Endothelial cell of umbilical vein (primary cell): ENCODE measurements around the gene MCM9. TPM values are rescaled to one million over a fixed set of nuclear protein-coding genes. Genes with fewer than 3 reads are reported as not detected.

Source experiments
- BruUV-seq: library from RNA; stranded (reverse); fragments of 400-500 nt; replicated peaks from 2 replicates; lab custom pipeline; 2021; lab: Mats Ljungman, UMichigan
- CTCF ChIA-PET: fragments of 300-600, 350-600 bp; sonication (Branson Sonifier 250); formaldehyde crosslinking; loops from one replicate; lab custom pipeline; 2021; ENCODE audit warnings: antibody characterized with exemption, inconsistent platforms; lab: Charles Lee
- POLR2A ChIA-PET: fragments of 300-600, 350-600 bp; sonication (Branson Sonifier 250); formaldehyde crosslinking; loops from one replicate; lab custom pipeline; 2021; ENCODE audit warnings: antibody characterized with exemption, inconsistent platforms; lab: Charles Lee
- DNase-seq: peaks from one replicate; pipeline ENCODE4 v3.0.0-alpha.2; 2011; ENCODE audit warnings: low read depth, low spot score
- FAIRE-seq: peaks from 2 replicates; lab custom pipeline; 2011; peaks lifted over from hg19 to GRCh38; lab: Jason Lieb, UNC
- H2AFZ ChIP-seq: 2 replicates; pipeline ENCODE4 v1.6.0; 2012; ENCODE audit warnings: low read depth, low read length, control low read depth, inconsistent platforms
- H3K27ac ChIP-seq: 2 replicates; pipeline ENCODE4 v1.5.1; 2011; ENCODE audit warnings: low read depth, mild to moderate bottlenecking, control low read depth, low read length, moderate library complexity; ENCODE audit not compliant: insufficient read depth
- H3K27me3 ChIP-seq, 2 experiments: 2 replicates each; pipeline versions ENCODE4 v1.6.0 to v1.6.1; 2011; ENCODE audit warnings: low read length in 2 of 2, mixed read lengths in 1 of 2; ENCODE audit not compliant: control insufficient read depth in 2 of 2, insufficient read depth in 2 of 2
- H3K36me3 ChIP-seq, 2 experiments: 2 replicates in 1 of 2; 3 replicates in 1 of 2; pipeline ENCODE4 v1.5.1; 2011; ENCODE audit warnings: low read length in 2 of 2, mild to moderate bottlenecking in 1 of 2, moderate library complexity in 1 of 2; ENCODE audit not compliant: control insufficient read depth in 2 of 2, insufficient read depth in 2 of 2; ENCODE audit errors: extremely low read depth in 1 of 2
- H3K4me1 ChIP-seq: 3 replicates; pipeline ENCODE4 v1.5.1; 2011; ENCODE audit warnings: mild to moderate bottlenecking, low read length; ENCODE audit not compliant: control insufficient read depth, insufficient read depth; ENCODE audit errors: extremely low read depth
- H3K4me2 ChIP-seq: 2 replicates; pipeline ENCODE4 v1.6.1; 2011; ENCODE audit warnings: low read length, control low read depth, mixed read lengths; ENCODE audit not compliant: insufficient read depth
- H3K4me3 ChIP-seq, 3 experiments: fragments of 200-600 bp in 1 of 3; sonication (generic), shearing (Covaris generic) in 1 of 3; replicated peaks in 1 of 3; 2 replicates each; pipeline ENCODE4 v1.5.1; 2011 to 2016; ENCODE audit warnings: control low read depth in 3 of 3, low read length in 3 of 3, mild to moderate bottlenecking in 2 of 3, inconsistent platforms in 1 of 3, low read depth in 1 of 3, moderate library complexity in 1 of 3; ENCODE audit not compliant: insufficient read depth in 1 of 3
- H3K79me2 ChIP-seq: 2 replicates; pipeline ENCODE4 v1.6.0; 2012; ENCODE audit warnings: low read length, inconsistent platforms; ENCODE audit not compliant: control insufficient read depth, insufficient read depth
- H3K9ac ChIP-seq: replicated peaks from 2 replicates; pipeline ENCODE3; 2011; ENCODE audit warnings: low read length, control low read depth; ENCODE audit not compliant: insufficient read depth; ENCODE audit errors: extremely low read depth
- H3K9me1 ChIP-seq: replicated peaks from 3 replicates; pipeline ENCODE4 v1.6.0; 2011; ENCODE audit warnings: mild to moderate bottlenecking, low read length; ENCODE audit not compliant: control insufficient read depth, insufficient read depth; ENCODE audit errors: extremely low read depth
- H3K9me3 ChIP-seq: replicated peaks from 2 replicates; pipeline ENCODE4 v1.5.1; 2012; ENCODE audit warnings: low read length, inconsistent platforms; ENCODE audit not compliant: control insufficient read depth, insufficient read depth
- H4K20me1 ChIP-seq: replicated peaks from 2 replicates; pipeline ENCODE3; 2011; ENCODE audit warnings: mild to moderate bottlenecking, low read length; ENCODE audit not compliant: control insufficient read depth, insufficient read depth; ENCODE audit errors: extremely low read depth
- EZH2 ChIP-seq: IDR thresholded peaks from 2 replicates; pipeline ENCODE4 v1.6.1; 2012; ENCODE audit warnings: borderline replicate concordance, low read depth, mild to moderate bottlenecking, moderate library complexity, low read length, inconsistent platforms; ENCODE audit not compliant: severe bottlenecking
- FOS ChIP-seq: IDR thresholded peaks from 2 replicates; pipeline ENCODE4 v1.6.1; 2011; ENCODE audit warnings: mild to moderate bottlenecking, low read length, moderate library complexity, borderline replicate concordance; ENCODE audit not compliant: insufficient read depth
- GATA2 ChIP-seq: IDR thresholded peaks from 2 replicates; pipeline ENCODE4 v1.7.0; 2011; ENCODE audit warnings: low read depth, mild to moderate bottlenecking, moderate library complexity, mixed read lengths, low read length; ENCODE audit not compliant: insufficient read length, insufficient read depth
- JUN ChIP-seq: IDR thresholded peaks from 2 replicates; pipeline ENCODE4 v1.6.1; 2011; ENCODE audit warnings: borderline replicate concordance, low read depth; ENCODE audit not compliant: insufficient read length, insufficient read depth
- MYC ChIP-seq: IDR thresholded peaks from one replicate; pipeline ENCODE4 v1.6.1; 2011; ENCODE audit warnings: mild to moderate bottlenecking, low read depth, low read length
- POLR2A ChIP-seq: IDR thresholded peaks from 2 replicates; pipeline ENCODE4 v1.6.1; 2012; ENCODE audit warnings: low read depth, mild to moderate bottlenecking, control low read depth, low read length
- POLR2AphosphoS5 ChIP-seq: IDR thresholded peaks from 2 replicates; pipeline ENCODE4 v1.6.1; 2012; ENCODE audit warnings: low read depth, mild to moderate bottlenecking, control low read depth, low read length, moderate library complexity; ENCODE audit not compliant: insufficient read depth
- dilution Hi-C: fragments of 300-500 bp; cut with MboI; formaldehyde crosslinking; loops from one replicate; pipeline ENCODE4 v1.15.0; 2019; ENCODE audit warnings: low sequenced_read_pairs; ENCODE audit not compliant: extremely low pct_ligation_motif_present
- intact Hi-C: fragments of 100-400 bp; cut with micrococcal nuclease; formaldehyde crosslinking; loops from one replicate; pipeline ENCODE4 v1.10.0; 2022
- polyA plus RNA-seq, 4 experiments: library from polyadenylated mRNA; depleted of rRNA in 3 of 4; stranded (reverse) in 3 of 4; unstranded in 1 of 4; fragments of >200 nt; gene quantifications; 2 replicates each; pipeline versions ENCODE4 v1.2.1 to v1.2.3, GENCODE V29; 2011 to 2012; ENCODE audit warnings: missing spikeins in 1 of 4
- total RNA-seq: library from RNA; stranded (reverse); gene quantifications from 2 replicates; pipeline ENCODE4 v1.2.3, GENCODE V29; 2021
- TF ChIP-seq, protein P1 (sequence below), 2 donors: IDR thresholded peaks; 1 replicate in 1 of 2; 2 replicates in 1 of 2; pipeline ENCODE4 v1.5.1; 2011; ENCODE audit warnings: low read length in 2 of 2, mild to moderate bottlenecking in 2 of 2, moderate library complexity in 2 of 2, control low read depth in 1 of 2, inconsistent platforms in 1 of 2, low read depth in 1 of 2; ENCODE audit not compliant: insufficient read depth in 1 of 2; ENCODE audit errors: extremely low read depth in 1 of 2
- TF ChIP-seq, protein P2 (sequence below): IDR thresholded peaks from 2 replicates; pipeline ENCODE4 v1.6.1; 2011; ENCODE audit not compliant: insufficient read depth, insufficient read length

Gene MCM9
- total and polyA plus RNA-seq, 2 donors (not counting 3 experiments of a cell fraction or from before 2014, with no cell fraction given): 2.0 to 14.1 TPM

DNA sequence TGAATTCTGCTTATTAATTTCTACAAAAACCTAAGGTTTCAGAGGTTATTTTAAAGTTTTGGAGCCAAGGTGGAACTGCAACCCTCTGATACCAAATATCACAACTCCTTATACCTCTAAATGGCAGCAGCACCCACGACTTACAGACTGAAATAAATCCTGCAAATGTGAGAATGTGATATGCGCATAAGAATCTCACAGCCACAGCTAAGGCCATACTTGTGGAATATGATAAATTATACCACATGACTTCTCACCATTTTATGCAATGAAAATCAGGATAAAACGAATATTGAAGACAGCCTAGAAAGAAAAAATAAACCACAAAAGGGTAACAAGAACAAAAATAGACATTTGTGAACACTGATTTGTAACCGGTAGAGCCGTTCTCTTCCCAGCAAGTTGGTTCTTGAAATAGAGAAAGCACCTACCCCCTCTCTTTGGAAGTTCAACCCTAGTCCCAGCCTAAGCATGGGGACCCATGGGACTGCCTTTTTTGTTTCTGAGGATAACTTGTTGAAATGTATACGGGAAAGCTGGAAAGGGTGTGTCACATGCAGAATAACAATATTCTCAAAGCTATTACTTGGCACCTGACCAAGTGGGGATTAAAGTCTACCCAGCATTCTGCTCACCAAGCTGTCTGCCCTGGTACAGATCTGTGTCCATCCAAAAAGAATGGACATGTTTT is 47.1 kb upstream of the MCM9 start:
- ChIA-PET CTCF (interaction anchor here (1.2 kb wide), 1 partner anchor 12 kb away, joined by 3 read pairs; no protein-coding TSS in a partner anchor), POLR2A (no interaction called here)
- intact Hi-C loops (no loop called here), dilution Hi-C loops (no loop called here)
- Histone ChIP-seq H4K20me1 (no peaks in the 10 kb centered on the region), H3K27ac (no peak overlapping the region), H3K9me1 (no peaks in the 10 kb centered on the region), H3K36me3 (no peaks in the 10 kb centered on the region), H2AFZ (no peak overlapping the region), H3K27me3 (no peaks in the 10 kb centered on the region), H3K4me3 (no peak overlapping the region), H3K9ac (no peak overlapping the region), H3K4me2 (no peak overlapping the region), H3K4me1 (no peaks in the 10 kb centered on the region), H3K79me2 (no peaks in the 10 kb centered on the region), H3K9me3 (no peaks in the 10 kb centered on the region)
- TF ChIP-seq POLR2AphosphoS5 (no peak), MYC (no peak), FOS (no peak), JUN (no peak), GATA2 (no peak), POLR2A (no peak), EZH2 (no peak)
- TF ChIP-seq, protein P1, sequence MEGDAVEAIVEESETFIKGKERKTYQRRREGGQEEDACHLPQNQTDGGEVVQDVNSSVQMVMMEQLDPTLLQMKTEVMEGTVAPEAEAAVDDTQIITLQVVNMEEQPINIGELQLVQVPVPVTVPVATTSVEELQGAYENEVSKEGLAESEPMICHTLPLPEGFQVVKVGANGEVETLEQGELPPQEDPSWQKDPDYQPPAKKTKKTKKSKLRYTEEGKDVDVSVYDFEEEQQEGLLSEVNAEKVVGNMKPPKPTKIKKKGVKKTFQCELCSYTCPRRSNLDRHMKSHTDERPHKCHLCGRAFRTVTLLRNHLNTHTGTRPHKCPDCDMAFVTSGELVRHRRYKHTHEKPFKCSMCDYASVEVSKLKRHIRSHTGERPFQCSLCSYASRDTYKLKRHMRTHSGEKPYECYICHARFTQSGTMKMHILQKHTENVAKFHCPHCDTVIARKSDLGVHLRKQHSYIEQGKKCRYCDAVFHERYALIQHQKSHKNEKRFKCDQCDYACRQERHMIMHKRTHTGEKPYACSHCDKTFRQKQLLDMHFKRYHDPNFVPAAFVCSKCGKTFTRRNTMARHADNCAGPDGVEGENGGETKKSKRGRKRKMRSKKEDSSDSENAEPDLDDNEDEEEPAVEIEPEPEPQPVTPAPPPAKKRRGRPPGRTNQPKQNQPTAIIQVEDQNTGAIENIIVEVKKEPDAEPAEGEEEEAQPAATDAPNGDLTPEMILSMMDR (IDR thresholded peaks at IDR 0.05; ENCODE audit: extremely low read depth in 1 of 2, insufficient read depth in 1 of 2, low read depth in 1 of 2, low read length in 2 of 2): no peak
- TF ChIP-seq, protein P2, sequence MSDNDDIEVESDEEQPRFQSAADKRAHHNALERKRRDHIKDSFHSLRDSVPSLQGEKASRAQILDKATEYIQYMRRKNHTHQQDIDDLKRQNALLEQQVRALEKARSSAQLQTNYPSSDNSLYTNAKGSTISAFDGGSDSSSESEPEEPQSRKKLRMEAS: no peak
- no TSS peak for BruUV-seq
- FAIRE-seq (no peak), DNase-seq (no peak)
